Natural killer cell (primary cell): ENCODE measurements around the gene NFE2L3. TPM values are rescaled to one million over a fixed set of nuclear protein-coding genes. Genes with fewer than 3 reads are reported as not detected.

ENCODE experiments used
- ATAC-seq, 3 donors: fragments of 150-1000 bp in 2 of 3; fragments of 200-7000 bp in 1 of 3; cut with Tn5 transposase; 1 replicate in 1 of 3; 2 replicates in 2 of 3; pipeline ENCODE4 v1.10.0; 2021; ENCODE audit warnings: mild to moderate bottlenecking in 2 of 3, moderate library complexity in 2 of 3
- DNase-seq, 2 donors: peaks; one replicate each; pipeline versions ENCODE4 v3.0.0 to v3.0.0-alpha.2; 2013 to 2021; ENCODE audit warnings: mixed read lengths in 1 of 2
- H3K27ac ChIP-seq: one replicate; pipeline ENCODE4 v1.5.1; 2013; ENCODE audit warnings: mild to moderate bottlenecking, low read length
- H3K27me3 ChIP-seq: one replicate; pipeline ENCODE4 v1.6.1; 2013; ENCODE audit warnings: low read length; ENCODE audit not compliant: control insufficient read depth, insufficient read depth
- H3K36me3 ChIP-seq: one replicate; pipeline ENCODE4 v1.6.1; 2013; ENCODE audit warnings: low read length; ENCODE audit not compliant: control insufficient read depth, insufficient read depth
- H3K4me1 ChIP-seq: one replicate; pipeline ENCODE4 v1.6.1; 2013; ENCODE audit warnings: low read length; ENCODE audit not compliant: control insufficient read depth, insufficient read depth
- H3K4me3 ChIP-seq: one replicate; pipeline ENCODE4 v1.5.1; 2013; ENCODE audit warnings: low read length
- H3K9me3 ChIP-seq: one replicate; pipeline ENCODE4 v1.6.1; 2013; ENCODE audit warnings: low read length; ENCODE audit not compliant: control insufficient read depth, insufficient read depth
- H3K27ac Mint-ChIP-seq, 2 donors: one replicate each; pipeline ENCODE4 v1.8.0; 2022; ENCODE audit warnings: mild to moderate bottlenecking in 2 of 2, mixed read lengths in 2 of 2, moderate library complexity in 1 of 2
- H3K27me3 Mint-ChIP-seq, 2 donors: one replicate each; pipeline ENCODE4 v1.8.0; 2022; ENCODE audit warnings: low read depth in 2 of 2, mixed read lengths in 2 of 2
- H3K36me3 Mint-ChIP-seq: one replicate; pipeline ENCODE4 v1.8.0; 2022; ENCODE audit warnings: mixed read lengths
- H3K4me1 Mint-ChIP-seq, 2 donors: one replicate each; pipeline ENCODE4 v1.8.0; 2022; ENCODE audit warnings: mixed read lengths in 2 of 2
- H3K4me3 Mint-ChIP-seq: one replicate; pipeline ENCODE4 v1.8.0; 2022; ENCODE audit warnings: mild to moderate bottlenecking, moderate library complexity, mixed read lengths
- H3K9me3 Mint-ChIP-seq, 2 donors: one replicate each; pipeline ENCODE4 v1.8.0; 2022; ENCODE audit warnings: mixed read lengths in 2 of 2
- WGBS: methylation state at CpG from one replicate; pipeline ENCODE4 v1.1.7; 2013; ENCODE audit warnings: missing lambda C conversion rate; ENCODE audit not compliant: insufficient coverage; 5-methylcytosine and 5-hydroxymethylcytosine counted together
- intact Hi-C: fragments of 100-400 bp; cut with micrococcal nuclease; formaldehyde crosslinking; loops from one replicate; pipeline ENCODE4 v1.14.2; 2022
- total RNA-seq, 4 donors: library from RNA; stranded (reverse); fragments of 120-200 nt in 1 of 4; gene quantifications; one replicate each; pipeline versions ENCODE4 v1.2.3 to v1.2.4, GENCODE V29; 2013 to 2022
- TF ChIP-seq, protein P1 (sequence below): fragments of 200-600 bp; IDR thresholded peaks from one replicate; pipeline ENCODE4 v1.8.0; 2022; ENCODE audit warnings: antibody characterized with exemption

NFE2L3 gene
- total RNA-seq, 3 donors from 2014 or later (not counting 1 experiment from before 2014, with no cell fraction given), result 0.68 to 2.0 (median 1.00) TPM

DNA sequence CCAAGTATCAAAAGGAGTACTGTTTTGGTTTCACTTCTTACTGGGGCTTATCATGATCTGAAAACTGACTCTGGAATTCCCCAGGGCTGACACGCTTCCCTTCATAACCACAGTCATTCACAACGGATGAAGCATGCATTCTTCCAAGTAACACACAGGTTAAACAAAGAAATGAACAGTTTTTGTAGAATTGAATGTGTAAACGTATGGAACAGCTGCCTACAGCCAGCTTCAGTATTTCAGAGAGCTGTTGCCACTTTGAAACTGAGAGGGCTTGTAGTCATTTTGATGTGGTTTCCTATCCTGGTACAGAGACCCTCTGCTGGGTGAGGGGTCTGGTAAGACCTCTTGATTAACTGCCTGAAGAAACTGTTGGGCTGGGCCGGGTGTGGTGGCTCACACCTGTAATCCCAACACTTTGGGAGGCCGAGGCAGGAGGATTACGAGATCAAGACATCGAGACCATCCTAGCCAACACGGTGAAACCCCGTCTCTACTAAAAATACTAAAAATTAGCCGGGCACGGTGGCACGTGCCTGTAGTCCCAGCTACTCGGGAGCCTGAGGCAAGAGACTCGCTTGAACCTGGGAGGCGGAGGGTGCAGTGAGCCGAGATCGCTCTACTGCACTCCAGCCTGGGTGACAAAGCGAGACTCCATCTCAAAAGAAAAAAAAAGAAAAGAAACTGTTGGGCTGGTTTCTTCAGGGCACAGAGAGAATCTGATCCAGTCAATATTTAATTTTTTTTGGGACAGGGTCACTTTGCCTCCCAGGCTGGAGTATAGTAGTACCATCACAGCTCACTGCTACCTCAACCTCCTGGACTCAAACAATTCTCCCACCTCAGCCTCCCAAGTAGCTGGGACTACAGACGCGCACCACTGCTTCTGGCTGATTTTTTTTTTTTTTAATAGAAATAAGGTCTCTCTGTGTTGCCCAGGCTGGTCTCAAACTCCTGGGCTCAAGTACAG lies 4.7 kb downstream of the NFE2L3 start:
- Mint-ChIP-seq H3K4me3 (peak overlapping the region; percentile 62), H3K36me3 (no peaks in the 10 kb centered on the region), H3K9me3 (no peaks in the 10 kb centered on the region), H3K4me1 (peaks cover 22 to 29% of the 10 kb centered on the region in 2 donors), H3K27ac (peak overlapping the region; percentile 67 to 80), H3K27me3 (peaks cover 0 to 4% of the 10 kb centered on the region in 2 donors)
- 52% methylated on average over 17 of the region's 20 CpGs for WGBS
- ATAC-seq, result peak; percentile 63 to 74 (median 69)
- H3K4me1 ChIP-seq, result peaks cover 51% of the 10 kb centered on the region
- no peak overlapping the region for H3K4me3 ChIP-seq
- no peaks in the 10 kb centered on the region for H3K36me3 ChIP-seq
- intact Hi-C loops, result no loop called here
- no peaks in the 10 kb centered on the region for H3K9me3 ChIP-seq
- TF ChIP-seq, protein P1, sequence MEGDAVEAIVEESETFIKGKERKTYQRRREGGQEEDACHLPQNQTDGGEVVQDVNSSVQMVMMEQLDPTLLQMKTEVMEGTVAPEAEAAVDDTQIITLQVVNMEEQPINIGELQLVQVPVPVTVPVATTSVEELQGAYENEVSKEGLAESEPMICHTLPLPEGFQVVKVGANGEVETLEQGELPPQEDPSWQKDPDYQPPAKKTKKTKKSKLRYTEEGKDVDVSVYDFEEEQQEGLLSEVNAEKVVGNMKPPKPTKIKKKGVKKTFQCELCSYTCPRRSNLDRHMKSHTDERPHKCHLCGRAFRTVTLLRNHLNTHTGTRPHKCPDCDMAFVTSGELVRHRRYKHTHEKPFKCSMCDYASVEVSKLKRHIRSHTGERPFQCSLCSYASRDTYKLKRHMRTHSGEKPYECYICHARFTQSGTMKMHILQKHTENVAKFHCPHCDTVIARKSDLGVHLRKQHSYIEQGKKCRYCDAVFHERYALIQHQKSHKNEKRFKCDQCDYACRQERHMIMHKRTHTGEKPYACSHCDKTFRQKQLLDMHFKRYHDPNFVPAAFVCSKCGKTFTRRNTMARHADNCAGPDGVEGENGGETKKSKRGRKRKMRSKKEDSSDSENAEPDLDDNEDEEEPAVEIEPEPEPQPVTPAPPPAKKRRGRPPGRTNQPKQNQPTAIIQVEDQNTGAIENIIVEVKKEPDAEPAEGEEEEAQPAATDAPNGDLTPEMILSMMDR, result no peak
- DNase-seq, result peak in 1 of 2 donors; percentile 92
- H3K27ac ChIP-seq, result peak overlapping the region; percentile 76
- H3K27me3 ChIP-seq, result no peaks in the 10 kb centered on the region

DNA sequence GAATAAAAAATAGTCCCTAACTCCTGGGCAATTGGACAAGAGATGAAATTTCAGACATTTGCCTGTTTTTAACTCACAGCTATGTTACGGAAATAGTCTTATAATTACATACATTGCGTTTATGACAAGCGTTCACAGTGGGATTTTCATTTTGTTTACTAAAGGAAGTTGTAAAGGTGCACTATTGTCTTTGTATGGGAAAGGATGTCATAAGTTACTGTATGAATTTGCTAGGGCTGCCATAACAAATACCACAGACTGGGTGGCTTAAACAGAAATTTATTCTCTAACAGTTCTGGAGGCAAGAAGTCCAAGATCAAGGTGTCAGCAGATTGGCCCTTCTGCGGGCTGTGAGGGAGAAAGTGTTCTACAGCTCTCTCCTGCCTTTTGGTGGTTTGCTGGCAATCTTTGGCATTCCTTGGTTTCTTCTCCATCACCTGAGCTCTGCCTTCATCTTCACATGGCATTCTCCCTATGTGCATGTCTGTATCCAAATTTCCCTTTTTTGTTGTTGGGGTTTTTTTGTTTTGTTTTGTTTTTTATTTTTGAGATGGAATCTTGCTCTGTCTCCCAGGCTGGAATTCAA lies 5.6 kb downstream of the NFE2L3 start:
- H3K27ac ChIP-seq, result no peak overlapping the region
- no peak overlapping the region for H3K4me3 ChIP-seq
- H3K4me1 Mint-ChIP-seq, result peaks cover 22 to 28% of the 10 kb centered on the region in 2 donors
- intact Hi-C loops, result no loop called here
- H3K9me3 ChIP-seq, result no peaks in the 10 kb centered on the region
- no peak for DNase-seq
- H3K27me3 ChIP-seq, result no peaks in the 10 kb centered on the region
- H3K4me1 ChIP-seq, result peaks cover 50% of the 10 kb centered on the region
- peaks cover 0 to 4% of the 10 kb centered on the region in 2 donors for H3K27me3 Mint-ChIP-seq
- no peak overlapping the region for H3K4me3 Mint-ChIP-seq
- H3K36me3 Mint-ChIP-seq, result no peaks in the 10 kb centered on the region
- H3K27ac Mint-ChIP-seq, result peak overlapping the region in 1 of 2 donors; percentile 21
- H3K36me3 ChIP-seq, result no peaks in the 10 kb centered on the region
- WGBS, result 93% methylated on average over 4 of the region's 4 CpGs
- no peaks in the 10 kb centered on the region for H3K9me3 Mint-ChIP-seq
- ATAC-seq, result no peak
- TF ChIP-seq, protein P1, result no peak

DNA sequence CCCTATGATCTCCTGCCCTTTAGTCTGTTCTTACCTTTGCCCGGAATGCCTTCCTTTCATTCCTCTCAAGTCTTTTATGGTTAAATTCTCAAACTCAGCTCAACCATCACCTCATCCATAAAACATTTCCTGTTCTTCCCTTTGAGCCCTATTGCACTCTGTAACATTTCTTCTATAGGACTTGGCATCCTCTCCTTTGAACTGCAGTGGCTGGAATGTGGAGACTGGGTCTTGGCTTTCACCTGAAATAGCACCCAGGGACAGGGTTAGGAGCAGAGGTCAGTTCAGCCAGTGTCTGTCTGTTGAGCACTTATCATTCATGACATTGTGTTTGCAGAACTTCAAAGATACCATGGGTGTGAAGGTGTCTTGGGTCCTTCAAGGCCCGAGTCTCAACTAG lies 7.2 kb downstream of the NFE2L3 start:
- WGBS, result 78% methylated on average over 2 of the region's 2 CpGs
- no peaks in the 10 kb centered on the region for H3K9me3 ChIP-seq
- H3K27ac ChIP-seq, result no peak overlapping the region
- peaks cover 37% of the 10 kb centered on the region for H3K4me1 ChIP-seq
- Mint-ChIP-seq H3K9me3 (no peaks in the 10 kb centered on the region), H3K36me3 (no peaks in the 10 kb centered on the region), H3K27me3 (no peaks in the 10 kb centered on the region), H3K4me1 (peaks cover 11 to 14% of the 10 kb centered on the region in 2 donors), H3K4me3 (no peak overlapping the region), H3K27ac (peak overlapping the region in 1 of 2 donors; percentile 2)
- no peaks in the 10 kb centered on the region for H3K36me3 ChIP-seq
- TF ChIP-seq, protein P1, result no peak
- ATAC-seq (no peak), DNase-seq (no peak)
- intact Hi-C loops, result no loop called here
- H3K27me3 ChIP-seq, result no peaks in the 10 kb centered on the region
- no peak overlapping the region for H3K4me3 ChIP-seq
